Measurements from ENCODE around the gene OR5D16. TPM values are rescaled to one million over a fixed set of nuclear protein-coding genes. Genes with fewer than 3 reads are reported as not detected.

Gene OR5D16
- total and polyA plus RNA-seq, 2 of the 4 experiments (the other 2 are of a cell fraction): not detected

DNA sequence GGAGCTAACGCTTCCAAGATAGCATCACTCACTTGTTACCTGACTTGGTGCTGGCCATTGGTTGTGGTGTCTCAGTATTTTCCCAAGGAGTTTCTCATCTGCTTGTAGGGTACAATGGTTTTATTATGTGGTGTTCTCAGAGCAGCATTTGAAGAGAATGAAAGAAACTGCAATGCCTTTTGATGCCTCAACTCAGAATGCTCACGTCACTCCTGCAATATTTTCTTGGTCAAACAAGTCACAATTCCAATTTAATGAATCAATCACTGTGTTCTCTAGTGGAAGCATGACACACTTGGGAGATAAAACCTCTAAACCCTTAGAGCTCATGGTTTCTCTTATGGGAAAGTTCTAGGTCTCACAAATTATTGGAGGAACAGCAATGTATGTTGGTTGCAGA is 45.2 kb upstream of the OR5D16 start:
- H3K4me1 ChIP-seq (ENCODE audit: control insufficient read depth, insufficient read depth, low read length): no peaks in the 10 kb centered on the region
- no peak overlapping the region for H3K23ac ChIP-seq (ENCODE audit: low read depth, low read length)
- H3K9ac ChIP-seq (ENCODE audit: low read depth, low read length): no peak overlapping the region
- H2BK20ac ChIP-seq (ENCODE audit: low read depth, low read length): no peak overlapping the region
- in situ Hi-C loops (cut with MboI; ENCODE audit: low sequenced_read_pairs) (no loop called here), dilution Hi-C loops (cut with HindIII; ENCODE audit: low sequenced_read_pairs, unreplicated experiment) (no loop called here), intact Hi-C loops (cut with micrococcal nuclease) (loop anchor here (10.0 kb wide), 1 partner anchor 49 kb away; no protein-coding TSS in a partner anchor)
- no peak overlapping the region for H3K18ac ChIP-seq (ENCODE audit: low read depth, low read length)
- DNase-seq: no peak
- ATAC-seq (ENCODE audit: low read depth): no peak
- no peak overlapping the region for H2AK9ac ChIP-seq (replicated peaks; ENCODE audit: low read depth, low read length, poor library complexity)
- H3K36me3 ChIP-seq (ENCODE audit: control insufficient read depth, insufficient read depth, low read length): no peaks in the 10 kb centered on the region
- no peak overlapping the region for H2AK5ac ChIP-seq (ENCODE audit: low read depth, low read length)
- WGBS, 2 experiments (ENCODE audit: extremely low coverage in 2 of 2, insufficient read length in 1 of 2): 0% methylated on average over 1 of the region's 2 CpGs; no CpG with 5 or more reads in 1 of the 2 experiments
- no TSS peak for BruUV-seq (replicated peaks)
- no peaks in the 10 kb centered on the region for H3K27me3 ChIP-seq (ENCODE audit: control insufficient read depth, insufficient read depth, low read length)
- no peak overlapping the region for H3K4me2 ChIP-seq (ENCODE audit: low read depth, low read length)
- H4K20me1 ChIP-seq (ENCODE audit: insufficient read depth, low read length): no peaks in the 10 kb centered on the region
- H3K9me3 ChIP-seq (ENCODE audit: control insufficient read depth, insufficient read depth, low read length): peaks cover 2% of the 10 kb centered on the region
- no peak overlapping the region for H3K4me3 ChIP-seq (ENCODE audit: insufficient read depth, low read depth, low read length)
- H3K4ac ChIP-seq (ENCODE audit: low read depth, low read length): no peak overlapping the region
- no peaks in the 10 kb centered on the region for H3K9me1 ChIP-seq (ENCODE audit: insufficient read depth, low read length)
- no peak overlapping the region for H4K91ac ChIP-seq (ENCODE audit: insufficient read depth, low read depth, low read length)
- ChIA-PET CTCF (no interaction called here), POLR2A (ENCODE audit: unreplicated experiment) (no interaction called here)
- H2BK15ac ChIP-seq (ENCODE audit: low read depth, low read length): no peak overlapping the region
- no peak overlapping the region for H3K56ac ChIP-seq (ENCODE audit: extremely low read depth, insufficient read depth, low read length)
- no peak overlapping the region for H3K27ac ChIP-seq (ENCODE audit: insufficient read depth, low read length)
- H2BK5ac ChIP-seq (ENCODE audit: low read depth, low read length, poor library complexity, severe bottlenecking): no peak overlapping the region
- H3K79me1 ChIP-seq (ENCODE audit: low read depth in 1 of 2, low read length in 2 of 2): no peaks in the 10 kb centered on the region
- TF ChIP-seq MAFK (IDR thresholded peaks at IDR 0.05; ENCODE audit: low read depth, low read length): no peak
- TF ChIP-seq RFX5 (IDR thresholded peaks at IDR 0.05; ENCODE audit: low read depth, low read length): no peak
- no peak for TF ChIP-seq CEBPB (IDR thresholded peaks at IDR 0.05; ENCODE audit: low read depth, low read length)
- TF ChIP-seq, protein P1, sequence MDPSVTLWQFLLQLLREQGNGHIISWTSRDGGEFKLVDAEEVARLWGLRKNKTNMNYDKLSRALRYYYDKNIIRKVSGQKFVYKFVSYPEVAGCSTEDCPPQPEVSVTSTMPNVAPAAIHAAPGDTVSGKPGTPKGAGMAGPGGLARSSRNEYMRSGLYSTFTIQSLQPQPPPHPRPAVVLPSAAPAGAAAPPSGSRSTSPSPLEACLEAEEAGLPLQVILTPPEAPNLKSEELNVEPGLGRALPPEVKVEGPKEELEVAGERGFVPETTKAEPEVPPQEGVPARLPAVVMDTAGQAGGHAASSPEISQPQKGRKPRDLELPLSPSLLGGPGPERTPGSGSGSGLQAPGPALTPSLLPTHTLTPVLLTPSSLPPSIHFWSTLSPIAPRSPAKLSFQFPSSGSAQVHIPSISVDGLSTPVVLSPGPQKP (IDR thresholded peaks at IDR 0.05; ENCODE audit: borderline replicate concordance, low read depth, low read length): no peak
- TF ChIP-seq, protein P2, sequence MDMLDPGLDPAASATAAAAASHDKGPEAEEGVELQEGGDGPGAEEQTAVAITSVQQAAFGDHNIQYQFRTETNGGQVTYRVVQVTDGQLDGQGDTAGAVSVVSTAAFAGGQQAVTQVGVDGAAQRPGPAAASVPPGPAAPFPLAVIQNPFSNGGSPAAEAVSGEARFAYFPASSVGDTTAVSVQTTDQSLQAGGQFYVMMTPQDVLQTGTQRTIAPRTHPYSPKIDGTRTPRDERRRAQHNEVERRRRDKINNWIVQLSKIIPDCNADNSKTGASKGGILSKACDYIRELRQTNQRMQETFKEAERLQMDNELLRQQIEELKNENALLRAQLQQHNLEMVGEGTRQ (IDR thresholded peaks at IDR 0.05; ENCODE audit: low read depth, low read length): no peak
- no peak for TF ChIP-seq BHLHE40 (IDR thresholded peaks at IDR 0.05; ENCODE audit: low read depth, low read length)
- no peak for TF ChIP-seq POLR2A (IDR thresholded peaks at IDR 0.05; ENCODE audit: low read depth, low read length)
- no peak for TF ChIP-seq MAZ (IDR thresholded peaks at IDR 0.05; ENCODE audit: borderline replicate concordance, low read depth, low read length)
- TF ChIP-seq, protein P3, sequence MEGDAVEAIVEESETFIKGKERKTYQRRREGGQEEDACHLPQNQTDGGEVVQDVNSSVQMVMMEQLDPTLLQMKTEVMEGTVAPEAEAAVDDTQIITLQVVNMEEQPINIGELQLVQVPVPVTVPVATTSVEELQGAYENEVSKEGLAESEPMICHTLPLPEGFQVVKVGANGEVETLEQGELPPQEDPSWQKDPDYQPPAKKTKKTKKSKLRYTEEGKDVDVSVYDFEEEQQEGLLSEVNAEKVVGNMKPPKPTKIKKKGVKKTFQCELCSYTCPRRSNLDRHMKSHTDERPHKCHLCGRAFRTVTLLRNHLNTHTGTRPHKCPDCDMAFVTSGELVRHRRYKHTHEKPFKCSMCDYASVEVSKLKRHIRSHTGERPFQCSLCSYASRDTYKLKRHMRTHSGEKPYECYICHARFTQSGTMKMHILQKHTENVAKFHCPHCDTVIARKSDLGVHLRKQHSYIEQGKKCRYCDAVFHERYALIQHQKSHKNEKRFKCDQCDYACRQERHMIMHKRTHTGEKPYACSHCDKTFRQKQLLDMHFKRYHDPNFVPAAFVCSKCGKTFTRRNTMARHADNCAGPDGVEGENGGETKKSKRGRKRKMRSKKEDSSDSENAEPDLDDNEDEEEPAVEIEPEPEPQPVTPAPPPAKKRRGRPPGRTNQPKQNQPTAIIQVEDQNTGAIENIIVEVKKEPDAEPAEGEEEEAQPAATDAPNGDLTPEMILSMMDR (conservative IDR thresholded peaks at IDR 0.05; ENCODE audit: low read depth, low read length): no peak
- TF ChIP-seq SMC3 (IDR thresholded peaks at IDR 0.05; ENCODE audit: low read depth, low read length): no peak
- TF ChIP-seq NFE2L2 (IDR thresholded peaks at IDR 0.05; ENCODE audit: low read depth, low read length): no peak
- no peak for TF ChIP-seq FOS (IDR thresholded peaks at IDR 0.05; ENCODE audit: low read depth, low read length)
- TF ChIP-seq RAD21 (IDR thresholded peaks at IDR 0.05; ENCODE audit: low read length): no peak
- no peak for TF ChIP-seq RCOR1 (IDR thresholded peaks at IDR 0.05; ENCODE audit: insufficient replicate concordance, low read length)
- TF ChIP-seq CHD1 (IDR thresholded peaks at IDR 0.05; ENCODE audit: low read depth, low read length): no peak
- H4K5ac ChIP-seq (ENCODE audit: low read depth, low read length): no peak overlapping the region
- H3K14ac ChIP-seq (replicated peaks; ENCODE audit: low read depth, low read length): no peak overlapping the region
- no peak overlapping the region for H4K8ac ChIP-seq (ENCODE audit: low read depth in 2 of 2, low read length in 2 of 2)
- H2BK120ac ChIP-seq (ENCODE audit: low read depth, low read length): no peak overlapping the region
- H2AFZ ChIP-seq (replicated peaks; ENCODE audit: low read length, poor library complexity): no peak overlapping the region

All from IMR-90 (cell line).